Kidney epithelial cell (primary cell): ENCODE results near the gene MCOLN2. TPM values are rescaled to one million over a fixed set of nuclear protein-coding genes. Genes with fewer than 3 reads are reported as not detected.
A peak's percentile ranks its signal among the peaks of the same experiment; 100 is the strongest.

ENCODE experiments used
- DNase-seq: peaks from one replicate; pipeline ENCODE4 v3.0.0-alpha.2; 2010; ENCODE audit warnings: low read depth
- H3K27me3 ChIP-seq: 2 replicates; pipeline ENCODE4 v1.6.0; 2011; ENCODE audit warnings: low read length; ENCODE audit not compliant: control insufficient read depth, insufficient read depth
- H3K36me3 ChIP-seq: 2 replicates; pipeline ENCODE4 v1.5.1; 2011; ENCODE audit warnings: low read length; ENCODE audit not compliant: control insufficient read depth, insufficient read depth
- H3K4me3 ChIP-seq: 2 replicates; pipeline ENCODE4 v1.5.1; 2011; ENCODE audit warnings: low read depth, mild to moderate bottlenecking, control low read depth, low read length
- total RNA-seq: library from RNA; depleted of rRNA; stranded (reverse); fragments of >200 nt; gene quantifications from 2 replicates; pipeline ENCODE4 v1.2.3, GENCODE V29; 2015
- TF ChIP-seq, protein P1 (sequence below): IDR thresholded peaks from 2 replicates; pipeline ENCODE4 v1.5.1; 2011; ENCODE audit warnings: mild to moderate bottlenecking, moderate library complexity, low read length, control low read depth, inconsistent platforms; ENCODE audit not compliant: insufficient read depth, poor library complexity, severe bottlenecking

The MCOLN2 gene
- total RNA-seq, 1 donor from 2014 or later: 0.46 TPM

DNA sequence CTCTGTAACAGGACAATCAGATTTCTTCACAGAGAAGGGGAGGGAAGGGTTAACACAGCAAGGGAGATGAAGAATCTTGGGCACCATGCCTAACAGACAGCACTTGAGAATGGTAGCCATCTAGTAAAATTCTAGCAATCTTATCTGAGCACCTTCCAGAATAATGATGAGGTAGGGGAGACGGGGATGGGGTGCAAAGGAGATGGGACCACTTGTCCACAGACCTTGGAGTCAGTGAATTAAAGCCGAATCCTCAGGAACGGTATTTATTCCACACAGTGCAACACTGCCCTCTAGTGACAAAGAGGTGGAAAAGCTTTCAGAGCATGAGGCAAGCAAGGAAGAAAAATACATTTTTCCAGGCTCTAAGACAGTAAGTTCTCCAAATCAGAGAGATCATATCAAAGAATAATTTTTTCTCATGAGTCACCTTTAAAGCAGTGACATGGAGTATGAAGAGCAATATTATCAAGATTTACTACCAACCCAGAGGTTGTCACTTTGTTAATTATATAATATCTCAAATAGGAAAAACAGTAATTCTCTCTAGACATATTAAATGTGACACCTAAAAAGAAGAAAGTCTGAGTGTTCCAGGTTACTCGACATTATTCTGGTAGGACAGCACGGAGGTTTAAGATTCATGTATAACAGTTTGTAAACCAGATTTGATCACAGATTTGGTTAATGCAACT, 60.6 kb downstream of the MCOLN2 start:
- no peaks in the 10 kb centered on the region for H3K36me3 ChIP-seq
- DNase-seq: no peak

DNA sequence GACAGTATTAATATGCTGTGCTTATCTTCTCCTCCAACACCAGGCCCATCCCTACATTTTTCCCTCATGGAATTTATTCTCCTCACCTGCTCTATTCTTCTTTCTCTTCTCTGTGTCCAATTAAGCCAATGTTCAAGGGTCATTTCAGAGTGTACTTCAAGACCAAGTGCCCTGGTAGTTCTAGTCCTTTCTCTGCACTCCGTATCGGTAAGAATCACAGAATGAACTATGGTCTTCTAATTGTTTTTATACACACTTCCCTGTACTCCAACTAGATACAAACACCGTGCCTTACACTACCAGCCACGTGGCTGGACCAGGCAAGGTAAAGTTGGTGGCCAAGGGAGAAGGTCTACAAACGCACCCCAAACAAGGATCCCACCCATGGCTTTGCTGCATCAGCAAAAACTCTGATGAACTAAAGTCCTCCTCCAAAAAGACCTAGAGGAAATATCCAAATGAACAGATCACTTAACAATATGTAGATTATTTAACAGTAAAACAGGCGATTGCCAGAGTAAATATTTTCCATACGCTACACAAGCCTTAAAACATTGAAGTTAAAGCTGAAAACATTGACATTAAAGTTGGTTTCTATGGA, 63.8 kb downstream of the MCOLN2 start:
- no peak for DNase-seq
- no peaks in the 10 kb centered on the region for H3K36me3 ChIP-seq
- TF ChIP-seq, protein P1, sequence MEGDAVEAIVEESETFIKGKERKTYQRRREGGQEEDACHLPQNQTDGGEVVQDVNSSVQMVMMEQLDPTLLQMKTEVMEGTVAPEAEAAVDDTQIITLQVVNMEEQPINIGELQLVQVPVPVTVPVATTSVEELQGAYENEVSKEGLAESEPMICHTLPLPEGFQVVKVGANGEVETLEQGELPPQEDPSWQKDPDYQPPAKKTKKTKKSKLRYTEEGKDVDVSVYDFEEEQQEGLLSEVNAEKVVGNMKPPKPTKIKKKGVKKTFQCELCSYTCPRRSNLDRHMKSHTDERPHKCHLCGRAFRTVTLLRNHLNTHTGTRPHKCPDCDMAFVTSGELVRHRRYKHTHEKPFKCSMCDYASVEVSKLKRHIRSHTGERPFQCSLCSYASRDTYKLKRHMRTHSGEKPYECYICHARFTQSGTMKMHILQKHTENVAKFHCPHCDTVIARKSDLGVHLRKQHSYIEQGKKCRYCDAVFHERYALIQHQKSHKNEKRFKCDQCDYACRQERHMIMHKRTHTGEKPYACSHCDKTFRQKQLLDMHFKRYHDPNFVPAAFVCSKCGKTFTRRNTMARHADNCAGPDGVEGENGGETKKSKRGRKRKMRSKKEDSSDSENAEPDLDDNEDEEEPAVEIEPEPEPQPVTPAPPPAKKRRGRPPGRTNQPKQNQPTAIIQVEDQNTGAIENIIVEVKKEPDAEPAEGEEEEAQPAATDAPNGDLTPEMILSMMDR: no peak
- no peaks in the 10 kb centered on the region for H3K27me3 ChIP-seq
- no peak overlapping the region for H3K4me3 ChIP-seq

More for the DNA sequence above, 60.6 kb downstream of the MCOLN2 start:
- H3K27me3 ChIP-seq: no peaks in the 10 kb centered on the region
- no peak overlapping the region for H3K4me3 ChIP-seq
- TF ChIP-seq, protein P1: peak; percentile 82

DNA sequence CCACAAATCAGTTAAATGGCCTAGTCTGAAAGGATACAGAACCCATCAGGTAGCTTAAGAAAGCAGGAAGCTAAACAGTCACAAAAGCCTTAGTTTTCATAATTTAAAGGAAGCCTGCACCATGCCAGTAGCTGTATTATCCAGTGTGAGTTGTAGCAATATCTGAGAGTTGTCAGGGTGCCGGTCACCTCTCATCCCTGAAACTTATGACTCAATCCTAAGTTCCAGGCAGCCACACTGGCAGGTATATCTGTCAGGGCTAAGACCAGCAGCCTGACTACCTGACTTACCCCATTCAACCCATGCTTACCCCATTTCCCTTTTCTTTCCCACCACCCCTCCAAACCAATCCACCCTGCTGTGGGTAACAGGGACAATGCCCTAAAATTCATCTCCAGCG, 66.1 kb downstream of the MCOLN2 start:
- no peaks in the 10 kb centered on the region for H3K27me3 ChIP-seq
- no peak for DNase-seq
- H3K4me3 ChIP-seq: no peak overlapping the region
- TF ChIP-seq, protein P1: no peak
- no peaks in the 10 kb centered on the region for H3K36me3 ChIP-seq

DNA sequence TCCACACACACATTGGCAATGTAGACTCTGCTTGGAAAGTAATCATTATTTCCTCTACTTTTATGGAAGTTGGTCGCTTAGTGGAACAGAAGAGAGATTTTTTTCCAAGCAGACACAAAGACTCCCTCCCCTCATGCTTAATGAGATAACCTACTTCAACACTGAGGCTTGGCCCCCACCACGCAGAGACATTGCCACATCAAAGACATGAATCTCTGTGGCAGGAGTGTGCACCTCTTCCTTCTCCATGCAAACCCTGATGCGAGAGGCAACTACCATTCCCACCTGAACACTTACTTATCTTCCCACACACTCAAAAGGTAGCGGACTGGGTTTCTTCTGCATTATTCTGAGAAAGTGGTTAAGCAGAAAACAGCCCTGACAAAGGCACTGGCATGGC, 66.6 kb downstream of the MCOLN2 start:
- no peaks in the 10 kb centered on the region for H3K27me3 ChIP-seq
- TF ChIP-seq, protein P1: no peak
- DNase-seq: no peak
- H3K4me3 ChIP-seq: no peak overlapping the region
- no peaks in the 10 kb centered on the region for H3K36me3 ChIP-seq

DNA sequence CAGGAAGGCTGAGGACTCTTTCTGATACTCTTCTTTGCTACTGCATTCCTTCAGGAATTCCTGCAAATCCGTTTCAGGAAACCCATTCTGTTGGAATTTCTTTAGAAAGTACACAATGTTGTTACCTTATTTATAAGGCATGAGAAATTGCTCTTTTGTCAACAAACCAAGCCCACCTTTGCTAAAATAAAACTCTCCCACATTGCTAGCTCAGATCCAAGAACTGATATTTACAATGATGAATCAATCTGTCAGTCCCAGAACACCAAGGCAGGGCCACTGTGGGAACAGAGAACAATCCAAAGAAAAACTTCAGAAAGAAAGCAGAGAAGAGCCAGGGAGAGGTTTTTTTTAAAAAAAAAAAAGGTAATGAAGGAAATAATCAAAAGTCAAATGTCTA, 67.3 kb downstream of the MCOLN2 start:
- no peak for DNase-seq
- no peak overlapping the region for H3K4me3 ChIP-seq
- TF ChIP-seq, protein P1: no peak
- no peaks in the 10 kb centered on the region for H3K36me3 ChIP-seq
- H3K27me3 ChIP-seq: no peaks in the 10 kb centered on the region
